GM19463 (cell line): ENCODE data around the gene SPAM1.
"Not testable (repeated sequence)": the region's sequence is repeated elsewhere in the genome, so short reads cannot be mapped to it uniquely, and the experiment has no call there.

Experiments
- ATAC-seq: cut with Tn5 transposase; IDR thresholded peaks from one replicate; pipeline ENCODE4 v1.9.1; 2021; ENCODE audit warnings: mild to moderate bottlenecking, moderate library complexity; ENCODE audit not compliant: unreplicated experiment

Gene SPAM1, protein sequence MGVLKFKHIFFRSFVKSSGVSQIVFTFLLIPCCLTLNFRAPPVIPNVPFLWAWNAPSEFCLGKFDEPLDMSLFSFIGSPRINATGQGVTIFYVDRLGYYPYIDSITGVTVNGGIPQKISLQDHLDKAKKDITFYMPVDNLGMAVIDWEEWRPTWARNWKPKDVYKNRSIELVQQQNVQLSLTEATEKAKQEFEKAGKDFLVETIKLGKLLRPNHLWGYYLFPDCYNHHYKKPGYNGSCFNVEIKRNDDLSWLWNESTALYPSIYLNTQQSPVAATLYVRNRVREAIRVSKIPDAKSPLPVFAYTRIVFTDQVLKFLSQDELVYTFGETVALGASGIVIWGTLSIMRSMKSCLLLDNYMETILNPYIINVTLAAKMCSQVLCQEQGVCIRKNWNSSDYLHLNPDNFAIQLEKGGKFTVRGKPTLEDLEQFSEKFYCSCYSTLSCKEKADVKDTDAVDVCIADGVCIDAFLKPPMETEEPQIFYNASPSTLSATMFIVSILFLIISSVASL

DNA sequence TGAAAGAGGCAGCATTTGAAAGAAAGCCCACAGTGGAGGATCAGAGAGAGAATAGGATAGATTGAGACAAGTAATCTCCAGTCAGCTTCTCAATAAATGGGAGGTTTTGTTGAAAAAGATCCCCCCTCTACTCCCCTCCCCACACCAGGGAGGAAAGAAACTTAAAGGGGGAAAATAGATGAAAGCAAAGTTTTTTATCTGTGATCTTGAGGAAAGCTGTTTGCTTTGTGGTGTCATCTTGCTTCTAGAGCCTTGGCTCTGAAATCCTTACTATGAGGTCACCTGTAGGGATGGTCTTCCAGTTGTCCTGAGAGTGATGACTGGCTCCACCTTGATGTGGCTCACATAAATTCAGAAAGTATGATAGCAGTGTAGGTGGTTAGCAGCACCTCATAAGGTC lies at the start of gene SPAM1:
SPAM1 (plus strand) TSS at position 301 of the 400 bp plus-strand sequence. CDS start 28,330 bp downstream, outside the sequence.
- no peak for ATAC-seq

DNA sequence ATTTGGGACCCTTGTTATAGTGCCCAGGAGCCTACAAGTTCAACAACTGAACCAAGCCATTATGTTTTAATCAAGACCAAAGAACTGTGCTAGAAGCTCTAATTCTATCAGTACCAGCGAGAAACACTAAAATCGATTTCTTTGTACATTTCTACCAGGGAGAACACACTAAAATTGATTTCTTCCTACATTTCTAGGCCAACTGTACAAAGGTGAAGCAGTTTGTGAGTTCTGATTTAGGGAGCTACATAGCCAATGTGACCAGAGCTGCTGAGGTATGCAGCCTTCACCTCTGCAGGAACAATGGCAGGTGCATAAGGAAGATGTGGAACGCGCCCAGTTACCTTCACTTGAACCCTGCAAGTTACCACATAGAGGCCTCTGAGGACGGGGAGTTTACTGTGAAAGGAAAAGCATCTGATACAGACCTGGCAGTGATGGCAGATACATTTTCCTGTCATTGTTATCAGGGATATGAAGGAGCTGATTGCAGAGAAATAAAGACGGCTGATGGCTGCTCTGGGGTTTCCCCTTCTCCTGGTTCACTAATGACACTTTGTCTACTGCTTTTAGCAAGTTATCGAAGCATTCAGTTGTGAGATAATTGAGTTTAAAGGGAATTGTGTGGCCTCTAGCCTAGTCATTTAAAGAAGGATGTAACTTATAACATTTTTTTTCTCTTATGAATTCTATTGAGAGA lies 48.3 kb upstream of the SPAM1 start:
- no peak for ATAC-seq

DNA sequence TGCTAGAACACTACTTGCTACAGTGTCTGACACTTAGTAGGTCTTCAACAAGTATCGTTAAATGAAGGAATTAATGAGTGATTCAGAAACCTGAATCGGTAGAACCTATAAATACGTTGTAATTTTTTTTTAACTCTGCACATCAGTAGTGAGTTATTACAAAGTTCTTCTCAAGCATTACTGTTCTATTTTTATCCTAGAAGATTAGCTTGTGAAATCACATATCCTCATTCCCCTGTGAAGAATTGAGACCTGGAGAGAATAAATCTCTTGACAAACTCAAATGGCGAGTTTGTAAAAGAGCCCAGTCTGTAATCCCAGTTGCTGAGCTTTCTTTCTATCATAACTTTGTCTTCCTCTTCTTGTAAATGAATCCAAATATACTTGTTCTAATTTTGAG lies 45.4 kb upstream of the SPAM1 start:
- no peak for ATAC-seq

DNA sequence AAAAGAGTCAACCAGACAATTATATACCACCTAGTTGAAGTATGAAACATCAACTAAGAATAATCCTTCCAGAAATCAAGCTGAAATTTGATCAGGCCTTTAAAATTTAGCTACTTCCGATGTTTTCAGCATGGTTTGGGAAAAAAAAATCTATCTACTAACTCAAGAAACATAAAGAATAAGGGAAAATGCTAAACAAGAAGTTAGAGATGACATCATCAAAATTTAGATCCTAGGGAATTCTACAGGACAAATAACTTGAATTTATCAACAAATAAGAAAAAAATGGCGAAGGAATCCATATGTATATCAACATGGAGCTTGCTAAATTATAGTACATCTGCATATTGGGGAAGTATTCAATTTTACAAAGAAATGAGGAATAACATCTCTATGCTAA lies 43.7 kb upstream of the SPAM1 start:
- ATAC-seq, result no peak

DNA sequence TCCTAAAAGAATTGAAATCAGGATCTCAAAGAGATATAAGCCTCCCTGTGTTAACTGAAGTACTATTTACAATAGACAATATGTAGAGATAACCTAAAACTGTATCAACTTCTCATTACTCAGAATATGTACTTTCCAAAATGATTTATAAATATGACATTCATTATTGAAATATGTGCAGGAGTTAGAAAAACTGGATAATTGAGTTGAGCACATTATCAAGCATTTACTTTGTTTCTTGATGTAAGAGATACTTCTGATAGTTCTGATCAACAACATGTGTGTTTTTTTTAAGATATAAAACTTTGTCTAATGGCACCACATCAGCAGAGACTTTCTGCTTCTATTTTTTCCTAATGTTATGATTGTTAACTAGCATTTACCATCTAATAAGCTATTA lies 41.9 kb upstream of the SPAM1 start:
- no peak for ATAC-seq

DNA sequence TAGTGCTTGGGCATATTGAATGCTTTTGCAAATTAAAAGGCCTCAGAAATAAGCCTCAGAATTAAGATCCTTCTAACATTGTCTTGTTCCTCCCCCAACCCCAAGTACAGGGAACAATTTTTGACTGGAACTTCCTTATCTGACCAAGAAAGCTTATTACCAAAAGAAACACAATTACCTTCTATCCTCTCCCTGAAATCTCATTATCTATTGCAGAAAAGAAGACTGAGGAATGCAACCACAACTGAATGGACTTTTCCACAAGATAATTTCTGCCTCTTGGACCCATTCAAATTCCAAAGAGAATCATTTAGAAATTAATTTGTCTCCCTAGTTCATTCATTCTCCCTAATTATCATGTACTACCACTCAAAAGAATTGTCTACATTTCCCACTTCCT lies 36.8 kb upstream of the SPAM1 start:
- ATAC-seq, result no peak

DNA sequence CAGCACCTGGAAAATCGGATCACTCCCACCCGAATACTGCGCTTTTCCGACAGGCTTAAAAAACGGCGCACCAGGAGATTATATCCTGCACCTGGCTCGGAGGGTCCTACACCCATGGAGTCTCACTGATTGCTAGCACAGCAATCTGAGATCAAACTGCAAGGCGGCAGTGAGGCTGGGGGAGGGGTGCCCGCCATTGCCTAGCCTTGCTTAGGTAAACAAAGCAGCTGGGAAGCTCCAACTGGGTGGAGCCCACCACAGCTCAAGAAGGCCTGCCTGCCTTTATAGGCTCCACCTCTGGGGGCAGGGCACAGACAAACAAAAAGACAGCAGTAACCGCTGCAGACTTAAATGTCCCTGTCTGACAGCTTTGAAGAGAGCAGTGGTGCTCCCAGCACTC lies 30.3 kb upstream of the SPAM1 start:
- ATAC-seq, result not testable (repeated sequence)

DNA sequence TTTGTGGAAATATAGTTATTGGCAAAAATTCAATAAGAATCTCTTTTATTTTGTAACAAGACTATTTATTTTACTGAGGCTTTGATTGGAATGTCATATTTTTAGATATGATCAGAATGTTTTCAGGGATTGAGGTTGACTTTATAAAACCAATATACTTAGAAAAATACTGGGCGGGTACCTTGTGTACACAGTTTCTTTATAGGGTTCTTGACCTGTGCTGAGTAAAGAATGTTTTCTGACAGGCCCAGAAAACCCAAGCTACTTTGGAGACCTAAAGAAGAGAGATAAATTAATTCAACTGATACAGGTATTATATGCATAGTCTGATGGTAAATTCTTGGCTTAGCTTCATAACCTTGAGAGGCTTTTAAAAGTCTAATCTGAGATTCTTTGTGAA lies 23.9 kb upstream of the SPAM1 start:
- ATAC-seq, result no peak

DNA sequence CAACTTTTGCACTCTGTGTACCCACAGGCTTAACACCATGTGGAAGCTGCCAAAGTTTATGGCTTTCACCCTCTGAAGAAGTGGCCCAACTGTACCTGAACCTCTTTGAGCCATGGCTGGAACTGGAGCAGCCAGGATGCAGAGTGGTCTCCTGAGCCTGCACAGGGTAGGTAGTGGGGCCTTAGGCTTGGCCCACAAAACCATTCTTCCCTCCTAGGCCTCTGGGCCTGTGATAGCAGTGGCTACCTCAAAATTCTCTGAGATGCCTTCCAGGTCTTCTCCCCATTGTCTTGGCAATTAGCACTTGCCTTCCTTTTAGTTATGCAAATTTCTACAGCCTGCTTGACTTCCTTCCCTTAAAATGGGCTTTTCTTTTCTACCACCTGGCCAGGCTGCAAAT lies 19.3 kb upstream of the SPAM1 start:
- ATAC-seq, result no peak

DNA sequence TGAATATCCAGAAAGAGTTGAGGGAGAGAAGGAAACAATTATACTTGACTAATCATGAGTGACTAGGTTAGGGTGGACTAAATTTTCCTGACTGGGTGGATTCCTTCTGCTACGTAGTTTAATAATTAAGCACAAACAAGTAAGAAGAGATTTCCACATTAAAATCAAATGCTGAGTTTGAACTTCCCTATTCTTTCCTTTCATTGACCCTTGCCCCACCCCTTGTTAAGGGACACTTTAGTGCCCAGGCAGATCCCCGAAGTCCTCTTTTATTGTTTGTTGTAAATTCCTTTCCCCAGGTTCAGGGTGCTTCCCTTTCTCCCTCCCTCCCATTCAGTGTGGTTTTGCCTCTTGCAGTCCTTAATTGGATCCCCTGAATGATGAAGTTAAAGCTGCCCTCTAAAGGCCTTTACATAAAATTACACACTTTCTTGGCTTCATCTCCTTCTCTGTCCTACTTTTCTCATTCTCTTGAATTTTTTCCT lies 8.8 kb upstream of the SPAM1 start:
- no peak for ATAC-seq

DNA sequence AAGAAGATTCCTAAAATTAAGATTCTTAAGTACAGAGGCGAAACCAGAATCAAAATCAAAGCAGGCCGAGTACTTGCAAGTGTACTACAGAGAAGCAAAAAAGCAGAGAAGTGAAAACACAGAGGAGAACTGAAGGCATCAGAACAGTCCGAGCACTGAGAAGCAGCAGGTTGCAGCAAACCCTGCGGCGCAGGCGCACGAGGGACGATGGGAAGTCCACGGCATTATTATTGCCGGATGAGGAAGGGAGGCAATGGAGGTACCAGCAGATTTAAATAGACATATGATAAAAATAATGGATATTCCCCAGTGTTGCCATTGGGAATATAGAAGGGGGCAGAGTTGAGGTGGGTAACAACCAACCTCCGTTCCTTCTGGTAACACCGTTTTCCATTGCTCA lies 7.2 kb upstream of the SPAM1 start:
- ATAC-seq, result no peak

DNA sequence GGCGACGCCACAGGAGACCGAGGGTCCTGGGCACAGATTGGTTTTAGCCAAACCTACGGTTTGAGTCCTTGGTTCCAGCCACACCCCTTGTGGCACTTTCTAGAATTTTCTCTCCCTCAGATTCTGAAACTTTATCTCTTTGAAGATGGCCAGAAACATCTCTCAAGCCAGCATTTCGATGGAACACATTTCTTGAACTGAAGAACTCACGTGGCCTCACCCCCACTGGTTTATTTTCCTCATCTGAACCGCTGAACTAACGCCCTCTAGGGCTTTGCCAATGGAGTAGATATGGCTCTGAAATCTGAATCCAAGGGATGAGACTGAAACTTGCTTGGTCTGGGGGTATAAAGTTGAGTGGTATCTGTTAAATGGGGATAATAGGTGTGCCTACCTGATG lies 6.7 kb upstream of the SPAM1 start:
- ATAC-seq, result no peak

DNA sequence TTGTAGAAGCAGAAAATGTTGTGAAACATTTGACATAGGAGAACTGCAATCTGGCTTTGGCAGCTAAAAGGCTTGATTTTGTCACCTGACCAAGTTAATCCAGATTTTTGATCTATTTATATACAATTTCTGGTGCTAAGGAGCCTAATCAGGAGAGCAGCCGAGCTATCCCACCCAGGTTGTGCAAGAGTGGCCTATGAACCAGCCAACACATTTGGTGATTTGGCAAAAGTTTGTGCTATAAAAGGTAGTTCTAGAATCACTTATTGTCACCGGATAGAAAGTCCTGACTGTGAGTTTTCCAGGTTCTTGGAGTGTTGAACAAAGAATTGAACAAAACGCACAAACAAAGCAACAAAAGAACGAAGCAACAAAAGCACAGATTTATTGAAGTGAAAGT lies 1.4 kb upstream of the SPAM1 start:
- ATAC-seq, result no peak

DNA sequence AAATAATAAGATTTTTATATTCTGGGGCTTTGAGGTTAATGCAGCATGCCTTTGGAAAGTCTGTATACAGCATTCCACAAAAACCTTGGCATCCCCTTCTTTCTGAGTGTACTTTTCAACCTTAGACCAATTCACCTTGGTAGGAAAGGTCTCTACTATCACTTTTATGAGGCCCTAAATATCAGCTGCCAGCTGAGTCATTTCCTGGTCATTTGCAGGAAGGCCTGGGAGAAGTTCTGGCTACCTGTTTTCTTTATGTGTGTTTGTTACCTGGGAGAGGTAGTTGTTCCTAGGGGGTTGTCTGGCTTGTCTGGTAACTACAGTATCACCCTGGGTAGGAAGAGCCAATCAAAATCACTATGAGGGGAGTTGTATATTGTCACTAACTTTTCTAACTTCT lies 4.1 kb downstream of the SPAM1 start:
- ATAC-seq, result no peak

DNA sequence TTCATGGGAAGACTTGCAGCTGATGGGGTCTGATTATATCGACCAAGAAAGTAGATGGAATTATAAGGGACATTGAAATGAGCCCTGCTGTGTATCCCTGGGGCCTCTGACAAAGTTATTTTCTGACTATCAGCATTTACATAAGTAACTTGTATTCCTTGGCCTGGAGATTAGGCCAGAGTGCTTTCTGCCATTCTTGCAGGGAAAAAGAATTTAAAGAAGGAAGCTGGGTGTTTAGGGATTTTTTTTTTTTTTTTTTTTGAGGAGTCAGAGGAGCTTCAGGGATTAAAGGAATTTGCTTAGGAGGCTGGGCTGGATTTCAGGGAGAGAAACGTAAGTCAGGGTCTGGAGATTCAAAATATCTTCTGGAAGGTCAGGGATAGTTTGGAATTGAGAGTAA lies 4.6 kb downstream of the SPAM1 start:
- no peak for ATAC-seq

DNA sequence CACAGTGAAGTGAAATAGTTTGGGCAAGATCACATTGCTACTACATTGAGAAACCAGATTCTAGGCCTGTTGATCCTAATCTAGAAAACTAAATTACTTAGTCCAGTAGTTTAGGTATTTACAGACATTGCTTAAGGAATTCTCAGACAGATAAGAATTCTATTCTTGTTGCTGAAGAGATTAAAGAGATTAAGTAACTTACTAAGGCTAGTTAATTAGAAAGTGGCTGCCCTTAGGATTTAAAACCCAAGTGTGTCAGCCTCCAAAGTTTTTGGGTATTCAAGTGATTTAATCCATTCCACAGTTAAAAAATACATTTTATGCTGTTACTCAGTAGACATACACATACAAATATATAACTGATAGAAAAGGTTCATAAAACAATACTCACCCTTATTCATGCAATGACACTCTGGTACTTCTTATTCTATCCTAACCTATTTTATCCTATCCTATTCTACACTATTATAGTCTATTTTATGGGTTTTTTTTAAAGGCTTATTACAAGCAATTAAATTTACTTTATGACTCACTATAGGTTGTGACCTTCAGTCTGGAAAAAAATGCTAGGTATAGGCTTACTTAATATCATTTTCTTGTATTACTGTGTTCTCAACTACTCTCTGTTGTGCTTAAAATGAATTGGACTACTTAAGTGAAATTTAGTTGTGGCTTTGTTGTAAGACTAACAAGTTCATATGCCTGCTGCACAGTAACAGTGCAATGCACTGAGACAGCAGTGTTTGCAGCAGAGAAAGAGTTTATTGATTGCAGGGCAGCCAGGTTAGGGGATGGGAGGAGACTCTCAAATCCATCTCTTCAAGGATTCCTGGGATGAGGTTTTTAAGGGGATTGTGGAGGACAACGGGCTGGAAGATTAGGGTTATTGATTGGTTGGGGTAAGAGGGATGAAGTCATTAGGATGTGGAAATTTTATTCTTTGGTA lies 10.7 kb downstream of the SPAM1 start:
- no peak for ATAC-seq

DNA sequence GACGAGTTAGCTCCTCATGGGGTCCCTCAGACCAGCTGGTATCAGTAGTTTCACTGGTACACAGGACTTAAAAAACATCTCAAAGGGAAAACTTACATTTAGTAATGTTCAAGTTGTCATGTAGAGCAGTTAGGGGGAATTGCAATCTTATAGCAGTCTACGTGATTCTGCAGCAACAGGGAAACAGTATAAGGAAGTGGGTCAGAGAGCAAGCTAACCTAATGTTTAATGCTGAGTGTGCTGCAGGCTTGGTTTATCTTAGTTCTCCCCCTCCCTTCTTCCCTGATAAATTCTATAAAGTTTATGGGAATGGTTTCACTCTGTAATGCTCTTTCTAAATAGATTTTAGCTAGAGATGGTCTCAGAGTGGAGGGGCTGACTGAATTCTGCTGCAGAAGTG lies 11.3 kb downstream of the SPAM1 start:
- ATAC-seq, result no peak

DNA sequence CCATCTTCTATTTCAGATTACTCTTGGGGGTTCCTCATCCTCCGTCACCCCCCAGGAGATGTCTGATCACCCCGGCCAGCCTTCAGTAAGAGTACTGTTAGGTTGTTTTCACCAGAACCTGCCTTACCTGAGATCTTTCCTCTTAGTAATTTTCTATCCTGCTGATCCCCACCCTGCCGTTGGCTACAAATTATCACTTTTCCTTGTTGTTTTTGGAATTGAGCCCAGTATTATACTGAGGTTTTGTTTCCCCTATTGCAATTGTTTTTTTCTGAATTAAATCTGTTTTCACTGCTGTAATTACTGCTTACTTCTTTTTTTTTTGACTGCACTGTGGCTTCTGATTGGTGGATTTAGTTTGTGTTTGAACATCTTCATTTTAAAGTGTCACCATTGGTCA lies 14.7 kb downstream of the SPAM1 start:
- no peak for ATAC-seq

DNA sequence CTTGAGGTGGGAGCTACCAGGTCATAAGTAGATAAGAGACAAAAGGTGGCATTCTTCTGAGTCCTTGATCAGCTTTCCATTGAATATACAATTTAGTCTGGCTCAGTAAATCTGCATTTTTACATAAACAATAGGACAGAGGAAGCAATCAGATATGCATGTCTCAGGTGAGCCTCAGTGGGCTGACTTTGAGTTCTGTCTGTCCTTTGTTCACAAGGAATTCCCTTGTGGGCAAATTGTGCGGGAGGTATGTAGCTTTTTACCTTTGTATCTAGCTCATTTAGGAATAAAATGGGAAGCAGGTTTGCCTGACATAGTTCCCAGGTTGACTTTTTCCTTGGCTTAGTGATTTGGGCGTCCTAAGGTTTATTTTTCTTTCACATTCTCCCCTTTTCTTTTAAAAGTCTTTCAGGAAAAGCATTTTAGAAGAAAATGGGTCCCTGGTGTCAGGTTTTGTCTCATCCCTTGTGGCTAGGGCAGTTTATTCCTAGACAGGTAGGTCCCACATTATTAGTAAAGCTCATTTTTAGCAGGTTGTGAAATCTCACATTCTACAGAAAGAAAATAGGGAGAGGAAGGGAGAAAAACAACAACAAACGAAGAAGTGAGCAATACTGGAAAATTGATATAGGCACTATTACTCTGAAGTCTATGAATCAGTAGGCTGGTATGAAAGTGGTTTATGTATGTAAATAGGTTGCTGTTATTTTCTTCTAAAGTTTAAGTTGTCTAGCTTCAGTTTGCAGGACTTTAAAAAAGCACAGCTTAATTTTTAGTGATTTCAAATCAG lies 16.5 kb downstream of the SPAM1 start:
- no peak for ATAC-seq

DNA sequence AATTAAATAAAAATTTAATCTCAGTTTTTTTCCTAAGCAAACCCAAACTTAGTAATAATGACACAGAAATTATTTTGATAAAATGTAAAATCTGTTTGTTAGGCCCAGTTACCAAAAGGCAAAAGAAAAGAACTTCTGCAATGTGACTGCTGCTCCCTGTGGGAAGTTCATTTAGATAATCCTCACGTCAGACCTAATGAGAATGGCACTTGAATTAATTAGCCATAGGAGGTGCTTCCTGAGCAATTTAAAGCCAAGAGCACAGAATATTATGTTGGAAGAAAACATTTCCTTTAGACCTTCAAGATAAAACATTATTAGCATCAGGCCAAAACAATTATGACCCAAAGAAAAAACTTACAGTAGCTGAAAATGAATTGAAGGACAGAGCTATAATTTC lies 19.4 kb downstream of the SPAM1 start:
- ATAC-seq, result no peak
